KMS-11 (cell line): ENCODE results near the gene ACP6.

Source experiments
- H2AFZ ChIP-seq: fragments of 200-600 bp; sonication (generic); 2 replicates; pipeline ENCODE4 v1.6.1; 2016; ENCODE audit warnings: antibody characterized with exemption, mixed run types, low read depth
- H3K27ac ChIP-seq: fragments of 200-600 bp; sonication (generic); 2 replicates; pipeline ENCODE4 v1.6.1; 2016; ENCODE audit warnings: mild to moderate bottlenecking, mixed run types
- H3K27me3 ChIP-seq: fragments of 200-600 bp; sonication (generic); 2 replicates; pipeline ENCODE4 v1.6.1; 2017; ENCODE audit warnings: mild to moderate bottlenecking, low read depth, mixed run types, moderate library complexity; ENCODE audit not compliant: insufficient read depth
- H3K36me3 ChIP-seq: fragments of 200-600 bp; sonication (generic); 2 replicates; pipeline ENCODE4 v1.6.1; 2017; ENCODE audit warnings: mild to moderate bottlenecking, mixed run types; ENCODE audit not compliant: insufficient read depth
- H3K4me1 ChIP-seq: fragments of 200-600 bp; sonication (generic); 2 replicates; pipeline ENCODE4 v1.6.1; 2016; ENCODE audit warnings: mild to moderate bottlenecking, low read depth, mixed run types; ENCODE audit not compliant: poor library complexity, severe bottlenecking
- H3K4me2 ChIP-seq: fragments of 200-600 bp; sonication (generic); 2 replicates; pipeline ENCODE4 v1.7.0; 2016; ENCODE audit warnings: mild to moderate bottlenecking, mixed run types
- H3K4me3 ChIP-seq: fragments of 200-600 bp; sonication (generic); IDR thresholded peaks from 2 replicates; pipeline ENCODE4 v1.6.1; 2017; ENCODE audit warnings: low read depth, low read length, mixed read lengths; ENCODE audit not compliant: insufficient read depth
- H3K79me2 ChIP-seq: fragments of 200-600 bp; sonication (generic); 2 replicates; pipeline ENCODE4 v1.6.1; 2016; ENCODE audit warnings: low read depth, mixed run types; ENCODE audit not compliant: insufficient read depth
- H3K9ac ChIP-seq: fragments of 200-600 bp; sonication (generic); 2 replicates; pipeline ENCODE4 v1.6.1; 2016; ENCODE audit warnings: mild to moderate bottlenecking, mixed run types
- H4K20me1 ChIP-seq: fragments of 200-600 bp; sonication (generic); 2 replicates; pipeline ENCODE4 v1.6.1; 2016; ENCODE audit warnings: mild to moderate bottlenecking, mixed run types; ENCODE audit not compliant: insufficient read depth
- CTCF ChIP-seq: fragments of 200-600 bp; sonication (generic); conservative IDR thresholded peaks from 2 replicates; pipeline ENCODE4 v1.6.1; 2017; ENCODE audit warnings: low read depth, mild to moderate bottlenecking, antibody characterized with exemption, low read length, moderate library complexity, mixed read lengths

The ACP6 gene

GRCh38 chr1:147627435-147628110 is 42.8 kb downstream of the ACP6 start:
- H3K9ac ChIP-seq = no peak overlapping the region
- no peak overlapping the region for H3K4me3 ChIP-seq
- H3K36me3 ChIP-seq = peaks cover 3% of the 10 kb centered on the region; the same call in 1 of the 2 replicates
- no peak overlapping the region for H2AFZ ChIP-seq
- no peak overlapping the region for H3K4me2 ChIP-seq
- no peaks in the 10 kb centered on the region for H4K20me1 ChIP-seq
- H3K27ac ChIP-seq = no peak overlapping the region
- peaks cover 12% of the 10 kb centered on the region for H3K4me1 ChIP-seq
- no peaks in the 10 kb centered on the region for H3K27me3 ChIP-seq
- no peaks in the 10 kb centered on the region for H3K79me2 ChIP-seq
- TF ChIP-seq CTCF = peak; percentile 100

GRCh38 chr1:147626739-147627138 is 43.6 kb downstream of the ACP6 start:
- Histone ChIP-seq H4K20me1 (no peaks in the 10 kb centered on the region), H3K36me3 (peaks cover 3% of the 10 kb centered on the region; the same call in 1 of the 2 replicates), H3K4me1 (peaks cover 16% of the 10 kb centered on the region), H3K4me2 (no peak overlapping the region), H3K79me2 (no peaks in the 10 kb centered on the region), H3K27ac (no peak overlapping the region), H3K9ac (no peak overlapping the region), H3K27me3 (no peaks in the 10 kb centered on the region), H2AFZ (no peak overlapping the region), H3K4me3 (no peak overlapping the region)
- TF ChIP-seq CTCF = no peak

GRCh38 chr1:147626291-147626690 is 44.0 kb downstream of the ACP6 start:
- H3K27ac ChIP-seq = no peak overlapping the region
- no peaks in the 10 kb centered on the region for H3K27me3 ChIP-seq
- H3K9ac ChIP-seq = no peak overlapping the region
- no peak overlapping the region for H3K4me2 ChIP-seq
- no peak overlapping the region for H2AFZ ChIP-seq
- H3K4me1 ChIP-seq = peaks cover 16% of the 10 kb centered on the region
- no peak overlapping the region for H3K4me3 ChIP-seq
- H3K36me3 ChIP-seq = peaks cover 3% of the 10 kb centered on the region; the same call in 1 of the 2 replicates
- no peaks in the 10 kb centered on the region for H3K79me2 ChIP-seq
- no peak for TF ChIP-seq CTCF
- H4K20me1 ChIP-seq = no peaks in the 10 kb centered on the region

- Histone ChIP-seq H3K27me3 (no peaks in the 10 kb centered on the region), H3K9ac (no peak overlapping the region), H3K4me2 (no peak overlapping the region), H3K79me2 (no peaks in the 10 kb centered on the region), H4K20me1 (no peaks in the 10 kb centered on the region), H3K4me1 (peaks cover 16% of the 10 kb centered on the region), H3K27ac (no peak overlapping the region), H2AFZ (no peak overlapping the region), H3K36me3 (peaks cover 3% of the 10 kb centered on the region; the same call in 1 of the 2 replicates), H3K4me3 (no peak overlapping the region)
- peak; percentile 28; the same call in 1 of the 2 replicates for TF ChIP-seq CTCF
Observed at GRCh38 chr1:147625362-147625995, 44.8 kb downstream of the ACP6 start.
